OCI-LY1 (cell line): ENCODE data around the gene AMD1.

Source experiments
- CTCF ChIP-seq: fragments of 200-600 bp; sonication (generic), shearing (Covaris generic); IDR thresholded peaks from 2 replicates; pipeline ENCODE4 v1.5.1; 2017; ENCODE audit warnings: mild to moderate bottlenecking, antibody characterized with exemption, low read length, moderate library complexity, mixed read lengths
- EZH2 ChIP-seq: fragments of 200-600 bp; sonication (generic), shearing (Covaris generic); IDR thresholded peaks from 2 replicates; pipeline ENCODE4 v1.8.0; 2017; ENCODE audit warnings: borderline replicate concordance, mixed run types, mild to moderate bottlenecking, antibody characterized with exemption, low read length, moderate library complexity, mixed read lengths

- TF ChIP-seq CTCF (no peak), EZH2 (no peak)
Observed at GRCh38 chr6:110882274-110882619, 7.7 kb downstream of the AMD1 start.
